Esophagus squamous epithelium (tissue), 5 donors: Measurements from ENCODE around the gene SERP2. TPM values are rescaled to one million over a fixed set of nuclear protein-coding genes. Genes with fewer than 3 reads are reported as not detected.
"Not testable (repeated sequence)": the region's sequence is repeated elsewhere in the genome, so short reads cannot be mapped to it uniquely, and the experiment has no call there.

Source experiments
- DNase-seq: peaks from one replicate; lab custom pipeline; 2025; lab: John Stamatoyannopoulos, UW
- H3K27ac ChIP-seq, 4 donors: fragments of 200-600 bp; sonication (generic); one replicate each; pipeline ENCODE4 v1.5.1; 2016 to 2019; ENCODE audit warnings: mild to moderate bottlenecking in 1 of 4
- H3K27me3 ChIP-seq, 4 donors: fragments of 200-600 bp; sonication (generic); 1 replicate in 3 of 4; 2 replicates in 1 of 4; pipeline versions ENCODE4 v1.5.1 to v1.6.0; 2017 to 2021; ENCODE audit warnings: antibody characterized with exemption in 1 of 4
- H3K36me3 ChIP-seq, 3 donors: fragments of 200-600 bp; sonication (generic); one replicate each; pipeline ENCODE4 v1.5.1; 2016 to 2019
- H3K4me1 ChIP-seq, 3 donors: fragments of 200-600 bp; sonication (generic); one replicate each; pipeline ENCODE4 v1.5.1; 2017 to 2019
- H3K4me3 ChIP-seq, 4 donors: fragments of 200-600 bp; sonication (generic); 1 replicate in 3 of 4; 2 replicates in 1 of 4; pipeline ENCODE4 v1.5.1; 2016 to 2019; ENCODE audit warnings: mild to moderate bottlenecking in 2 of 4, moderate library complexity in 1 of 4
- H3K9me3 ChIP-seq, 3 donors: fragments of 200-600 bp; sonication (generic); one replicate each; pipeline ENCODE4 v1.5.1; 2016 to 2019
- CTCF ChIP-seq, 6 experiments: fragments of 450-650 bp in 4 of 6; fragments of 200-600 bp in 2 of 6; sonication (generic) in 2 of 6; IDR thresholded peaks; one replicate each; pipeline ENCODE4 v1.5.1; 2016 to 2019; ENCODE audit warnings: antibody characterized with exemption in 6 of 6, mild to moderate bottlenecking in 4 of 6, moderate library complexity in 4 of 6
- POLR2A ChIP-seq, 4 donors: fragments of 450-650 bp; IDR thresholded peaks; one replicate each; pipeline ENCODE4 v1.6.1; 2017; ENCODE audit warnings: antibody characterized with exemption in 4 of 4, mild to moderate bottlenecking in 4 of 4, moderate library complexity in 3 of 4
- WGBS, 2 donors: methylation state at CpG; one replicate each; pipeline ENCODE4 v1.1.5; 2018; 5-methylcytosine and 5-hydroxymethylcytosine counted together
- intact Hi-C: fragments of 100-400 bp; cut with DNase I; formaldehyde crosslinking; loops from one replicate; pipeline ENCODE4 v1.15.0; 2022
- total RNA-seq, 4 donors: library from RNA; depleted of rRNA; stranded (reverse); fragments of >200 nt; gene quantifications; one replicate each; pipeline ENCODE4 v1.1.0, GENCODE V29; 2016
- donor health status: DM: yes; HTN: yes; CAD: no.

SERP2 gene
- total RNA-seq: 1 to 10 TPM in 3 of 4 donors, under 1 TPM in 1; 0.35 to 3.6 (median 1.5) TPM

GRCh38 chr13:44373601-44374347 is at the start of gene SERP2:
Gene SERP2 (plus strand): TSS chr13:44373824. CDS start chr13:44374026, 202 bp downstream.
- peak within 1 kb of the TSS; percentile 44 to 79 (median 75) for H3K27ac ChIP-seq
- intact Hi-C loops: no loop called here
- DNase-seq: no peak
- H3K9me3 ChIP-seq: no peaks in the 10 kb centered on the region
- peaks cover 0 to 21% (median 10%) of the 10 kb centered on the region in 3 donors for H3K4me1 ChIP-seq
- WGBS, 2 donors: 3 to 10% methylated on average over 4 to 19 of the region's 83 CpGs
- H3K36me3 ChIP-seq: no peaks in the 10 kb centered on the region
- peak within 1 kb of the TSS; percentile 42 to 77 (median 52) for H3K4me3 ChIP-seq
- TF ChIP-seq POLR2A (IDR thresholded peaks at IDR 0.05): no peak
- TF ChIP-seq CTCF (IDR thresholded peaks at IDR 0.05): no peak
- peaks cover 0 to 31% (median 0%) of the 10 kb centered on the region in 4 donors for H3K27me3 ChIP-seq

- DNase-seq: no peak
- Histone ChIP-seq H3K4me1 (peaks cover 0 to 17% (median 4%) of the 10 kb centered on the region in 3 donors), H3K27me3 (no peaks in the 10 kb centered on the region), H3K36me3 (no peaks in the 10 kb centered on the region), H3K27ac (no peak overlapping the region), H3K9me3 (no peaks in the 10 kb centered on the region), H3K4me3 (no peak overlapping the region)
- WGBS, 2 donors: 49 to 86% methylated on average over 1 to 2 of the region's 2 CpGs
- intact Hi-C loops: no loop called here
- TF ChIP-seq CTCF (IDR thresholded peaks at IDR 0.05) (no peak), POLR2A (IDR thresholded peaks at IDR 0.05) (no peak)
Measured at GRCh38 chr13:44326961-44327360, 46.7 kb upstream of the SERP2 start.

GRCh38 chr13:44329041-44329440 is 44.6 kb upstream of the SERP2 start:
- H3K36me3 ChIP-seq, H3K27me3 ChIP-seq, DNase-seq, H3K27ac ChIP-seq, intact Hi-C loops, H3K4me3 ChIP-seq, H3K9me3 ChIP-seq: not testable (repeated sequence)
- H3K4me1 ChIP-seq: peaks cover 3 to 18% (median 11%) of the 10 kb centered on the region in 3 donors

- no peak for TF ChIP-seq CTCF (IDR thresholded peaks at IDR 0.05)
- TF ChIP-seq POLR2A (IDR thresholded peaks at IDR 0.05): no peak
- H3K4me1 ChIP-seq: peaks cover 3 to 18% (median 11%) of the 10 kb centered on the region in 3 donors
- H3K4me3 ChIP-seq: no peak overlapping the region
- 87 to 93% methylated on average over 4 to 7 of the region's 10 CpGs for WGBS, 2 donors
- no peaks in the 10 kb centered on the region for H3K9me3 ChIP-seq
- no peak for DNase-seq
- H3K36me3 ChIP-seq: no peaks in the 10 kb centered on the region
- no peaks in the 10 kb centered on the region for H3K27me3 ChIP-seq
- intact Hi-C loops: no loop called here
- H3K27ac ChIP-seq: no peak overlapping the region
Measured at GRCh38 chr13:44329909-44330545, 43.6 kb upstream of the SERP2 start.

GRCh38 chr13:44331446-44331845 is 42.2 kb upstream of the SERP2 start:
- Histone ChIP-seq H3K27me3 (no peaks in the 10 kb centered on the region), H3K4me1 (peaks cover 3 to 18% (median 11%) of the 10 kb centered on the region in 3 donors), H3K4me3 (no peak overlapping the region), H3K9me3 (no peaks in the 10 kb centered on the region), H3K27ac (peak overlapping the region in 3 of 4 donors; percentile 55 to 74 (median 60)), H3K36me3 (no peaks in the 10 kb centered on the region)
- WGBS, 2 donors: 67 to 79% methylated on average over 4 of the region's 4 CpGs
- no peak for DNase-seq
- intact Hi-C loops: no loop called here
- TF ChIP-seq POLR2A (IDR thresholded peaks at IDR 0.05) (no peak), CTCF (IDR thresholded peaks at IDR 0.05) (no peak)
